Esophagus squamous epithelium (tissue), 5 donors: Measurements from ENCODE around the gene FOXJ3. TPM values are rescaled to one million over a fixed set of nuclear protein-coding genes. Genes with fewer than 3 reads are reported as not detected.
A peak's percentile ranks its signal among the peaks of the same experiment; 100 is the strongest.

ENCODE experiments used
- DNase-seq: peaks from one replicate; lab custom pipeline; 2025; lab: John Stamatoyannopoulos, UW
- H3K27ac ChIP-seq, 4 donors: fragments of 200-600 bp; sonication (generic); one replicate each; pipeline ENCODE4 v1.5.1; 2016 to 2019; ENCODE audit warnings: mild to moderate bottlenecking in 1 of 4
- H3K27me3 ChIP-seq, 4 donors: fragments of 200-600 bp; sonication (generic); 1 replicate in 3 of 4; 2 replicates in 1 of 4; pipeline versions ENCODE4 v1.5.1 to v1.6.0; 2017 to 2021; ENCODE audit warnings: antibody characterized with exemption in 1 of 4
- H3K36me3 ChIP-seq, 3 donors: fragments of 200-600 bp; sonication (generic); one replicate each; pipeline ENCODE4 v1.5.1; 2016 to 2019
- H3K4me1 ChIP-seq, 3 donors: fragments of 200-600 bp; sonication (generic); one replicate each; pipeline ENCODE4 v1.5.1; 2017 to 2019
- H3K4me3 ChIP-seq, 4 donors: fragments of 200-600 bp; sonication (generic); 1 replicate in 3 of 4; 2 replicates in 1 of 4; pipeline ENCODE4 v1.5.1; 2016 to 2019; ENCODE audit warnings: mild to moderate bottlenecking in 2 of 4, moderate library complexity in 1 of 4
- H3K9me3 ChIP-seq, 3 donors: fragments of 200-600 bp; sonication (generic); one replicate each; pipeline ENCODE4 v1.5.1; 2016 to 2019
- CTCF ChIP-seq, 6 experiments: fragments of 450-650 bp in 4 of 6; fragments of 200-600 bp in 2 of 6; sonication (generic) in 2 of 6; IDR thresholded peaks; one replicate each; pipeline ENCODE4 v1.5.1; 2016 to 2019; ENCODE audit warnings: antibody characterized with exemption in 6 of 6, mild to moderate bottlenecking in 4 of 6, moderate library complexity in 4 of 6
- POLR2A ChIP-seq, 4 donors: fragments of 450-650 bp; IDR thresholded peaks; one replicate each; pipeline ENCODE4 v1.6.1; 2017; ENCODE audit warnings: antibody characterized with exemption in 4 of 4, mild to moderate bottlenecking in 4 of 4, moderate library complexity in 3 of 4
- WGBS, 2 donors: methylation state at CpG; one replicate each; pipeline ENCODE4 v1.1.5; 2018; 5-methylcytosine and 5-hydroxymethylcytosine counted together
- intact Hi-C: fragments of 100-400 bp; cut with DNase I; formaldehyde crosslinking; loops from one replicate; pipeline ENCODE4 v1.15.0; 2022
- total RNA-seq, 4 donors: library from RNA; depleted of rRNA; stranded (reverse); fragments of >200 nt; gene quantifications; one replicate each; pipeline ENCODE4 v1.1.0, GENCODE V29; 2016
- donor health status: DM: yes; HTN: yes; CAD: no.

The FOXJ3 gene
- total RNA-seq, 4 donors from 2014 or later = 18.7 to 36.6 (median 27.5) TPM

GRCh38 chr1:42259059-42259738 lies 75.8 kb downstream of the FOXJ3 start:
- intact Hi-C loops = no loop called here
- DNase-seq = no peak

GRCh38 chr1:42258218-42258617 lies 76.8 kb downstream of the FOXJ3 start:
- 92 to 95% methylated on average over 1 of the region's 1 CpG for WGBS, 2 donors
- Histone ChIP-seq H3K4me3 (no peak overlapping the region), H3K4me1 (peaks cover 14 to 36% (median 24%) of the 10 kb centered on the region in 3 donors), H3K27ac (peak overlapping the region in 2 of 4 donors; percentile 58 to 64), H3K27me3 (no peaks in the 10 kb centered on the region), H3K9me3 (no peaks in the 10 kb centered on the region), H3K36me3 (no peaks in the 10 kb centered on the region)
- intact Hi-C loops = no loop called here
- DNase-seq = no peak
- TF ChIP-seq CTCF (IDR thresholded peaks at IDR 0.05) = no peak
- no peak for TF ChIP-seq POLR2A (IDR thresholded peaks at IDR 0.05)

More at GRCh38 chr1:42259059-42259738, 75.8 kb downstream of the FOXJ3 start:
- H3K9me3 ChIP-seq = no peaks in the 10 kb centered on the region
- peaks cover 14 to 36% (median 24%) of the 10 kb centered on the region in 3 donors for H3K4me1 ChIP-seq
- no peak overlapping the region for H3K4me3 ChIP-seq
- no peak for TF ChIP-seq CTCF (IDR thresholded peaks at IDR 0.05)
- TF ChIP-seq POLR2A (IDR thresholded peaks at IDR 0.05) = no peak
- H3K27ac ChIP-seq = peak overlapping the region in 3 of 4 donors; percentile 47 to 64 (median 58)
- peaks cover 0 to 4% (median 0%) of the 10 kb centered on the region in 3 donors for H3K36me3 ChIP-seq
- 40 to 45% methylated on average over 4 of the region's 4 CpGs for WGBS, 2 donors
- no peaks in the 10 kb centered on the region for H3K27me3 ChIP-seq

GRCh38 chr1:42251042-42251441 lies 84.0 kb downstream of the FOXJ3 start:
- no peak overlapping the region for H3K4me3 ChIP-seq
- no peak overlapping the region for H3K27ac ChIP-seq
- H3K9me3 ChIP-seq = peaks cover 0 to 5% (median 5%) of the 10 kb centered on the region in 3 donors
- no peaks in the 10 kb centered on the region for H3K27me3 ChIP-seq
- intact Hi-C loops = no loop called here
- TF ChIP-seq POLR2A (IDR thresholded peaks at IDR 0.05) (no peak), CTCF (IDR thresholded peaks at IDR 0.05) (no peak)
- H3K4me1 ChIP-seq = peaks cover 0 to 3% (median 0%) of the 10 kb centered on the region in 3 donors
- DNase-seq = no peak
- 80 to 90% methylated on average over 1 of the region's 1 CpG for WGBS, 2 donors
- H3K36me3 ChIP-seq = peaks cover 0 to 4% (median 0%) of the 10 kb centered on the region in 3 donors

GRCh38 chr1:42250164-42250563 lies 84.9 kb downstream of the FOXJ3 start:
- Histone ChIP-seq H3K27me3 (no peaks in the 10 kb centered on the region), H3K9me3 (peaks cover 0 to 5% (median 5%) of the 10 kb centered on the region in 3 donors), H3K4me1 (peaks cover 0 to 4% (median 0%) of the 10 kb centered on the region in 3 donors), H3K4me3 (no peak overlapping the region), H3K27ac (no peak overlapping the region), H3K36me3 (peaks cover 0 to 4% (median 0%) of the 10 kb centered on the region in 3 donors)
- no peak for DNase-seq
- TF ChIP-seq CTCF (IDR thresholded peaks at IDR 0.05) = no peak
- WGBS, 2 donors = 63 to 75% methylated on average over 3 of the region's 3 CpGs
- intact Hi-C loops = no loop called here

GRCh38 chr1:42240966-42241755 lies 93.9 kb downstream of the FOXJ3 start:
- no peaks in the 10 kb centered on the region for H3K27me3 ChIP-seq
- peaks cover 0 to 11% (median 0%) of the 10 kb centered on the region in 3 donors for H3K36me3 ChIP-seq
- no peak overlapping the region for H3K27ac ChIP-seq
- TF ChIP-seq CTCF (IDR thresholded peaks at IDR 0.05) (no peak), POLR2A (IDR thresholded peaks at IDR 0.05) (no peak)
- no peak for DNase-seq
- H3K4me3 ChIP-seq = no peak overlapping the region
- intact Hi-C loops = no loop called here
- WGBS, 2 donors = 58 to 65% methylated on average over 3 to 4 of the region's 5 CpGs
- peaks cover 0 to 14% (median 3%) of the 10 kb centered on the region in 3 donors for H3K4me1 ChIP-seq
- peaks cover 0 to 12% (median 0%) of the 10 kb centered on the region in 3 donors for H3K9me3 ChIP-seq
